HCT116 (cell line): ENCODE results near the gene CARD6. TPM values are rescaled to one million over a fixed set of nuclear protein-coding genes. Genes with fewer than 3 reads are reported as not detected.
"Not testable (repeated sequence)": the region's sequence is repeated elsewhere in the genome, so short reads cannot be mapped to it uniquely, and the experiment has no call there.

Source experiments
- ATAC-seq: fragments of 200-7000 bp; cut with Tn5 transposase; 2 replicates; pipeline ENCODE4 v1.9.1; 2020; ENCODE audit warnings: mild to moderate bottlenecking, moderate library complexity
- BruUV-seq: library from RNA; stranded (reverse); fragments of 400-500 nt; replicated peaks from 2 replicates; lab custom pipeline; 2021; lab: Mats Ljungman, UMichigan
- CTCF ChIA-PET: fragments of 300-600 bp; sonication (Branson Sonifier 250); formaldehyde crosslinking; loops from one replicate; lab custom pipeline; 2021; ENCODE audit warnings: antibody characterized with exemption; lab: Charles Lee
- POLR2A ChIA-PET: fragments of 300-600, 350-600 bp; sonication (Branson Sonifier 250); formaldehyde crosslinking; loops from one replicate; lab custom pipeline; 2021; ENCODE audit warnings: antibody characterized with exemption; lab: Charles Lee
- RAD21 ChIA-PET, 2 experiments: fragments of 300-600 bp; sonication (Branson Sonifier 250); formaldehyde crosslinking; loops; one replicate each; lab custom pipeline; 2023; ENCODE audit warnings: low total read pairs in 2 of 2; ENCODE audit not compliant: uncharacterized antibody in 2 of 2, unreplicated experiment in 2 of 2, low non-redundant PET in 1 of 2; lab: Charles Lee
- DNase-seq: peaks from one replicate; pipeline ENCODE4 v3.0.0-alpha.2; 2010; ENCODE audit warnings: low read depth, low spot score
- H2AFZ ChIP-seq: fragments of 200-600 bp; shearing (Covaris generic), sonication (generic); 2 replicates; pipeline ENCODE4 v1.6.1; 2017; ENCODE audit warnings: low read depth, mixed run types, mixed read lengths, antibody characterized with exemption, low read length; ENCODE audit not compliant: poor library complexity, severe bottlenecking
- H3K27ac ChIP-seq: 2 replicates; pipeline ENCODE4 v1.5.1; 2012; ENCODE audit warnings: low read depth, low read length
- H3K27me3 ChIP-seq: fragments of 200-600 bp; sonication (generic); 2 replicates; pipeline ENCODE4 v1.6.1; 2016; ENCODE audit warnings: mixed run types, low read length, mixed read lengths; ENCODE audit not compliant: insufficient read depth
- H3K36me3 ChIP-seq, 2 experiments: fragments of 200-500 bp in 1 of 2; fragments of 200-600 bp in 1 of 2; sonication (Bioruptor generic) in 1 of 2; sonication (generic) in 1 of 2; 2 replicates each; pipeline versions ENCODE4 v1.5.1 to v1.6.1; 2014 to 2016; ENCODE audit warnings: low read length in 2 of 2, inconsistent platforms in 1 of 2, mixed read lengths in 1 of 2, mixed run types in 1 of 2; ENCODE audit not compliant: insufficient read depth in 2 of 2, control insufficient read depth in 1 of 2
- H3K4me1 ChIP-seq, 2 experiments: fragments of 200-600 bp in 1 of 2; sonication (generic) in 1 of 2; 2 replicates each; pipeline versions ENCODE4 v1.5.1 to v1.6.1; 2012 to 2017; ENCODE audit warnings: low read length in 2 of 2, inconsistent platforms in 1 of 2, mild to moderate bottlenecking in 1 of 2, mixed read lengths in 1 of 2, mixed run types in 1 of 2, moderate library complexity in 1 of 2; ENCODE audit not compliant: insufficient read depth in 2 of 2, control insufficient read depth in 1 of 2
- H3K4me2 ChIP-seq: fragments of 200-600 bp; sonication (generic); 2 replicates; pipeline ENCODE4 v1.6.1; 2017; ENCODE audit warnings: mixed run types, low read length, mixed read lengths
- H3K4me3 ChIP-seq, 2 experiments: fragments of 200-600 bp in 1 of 2; sonication (generic) in 1 of 2; replicated peaks in 1 of 2; 2 replicates each; pipeline ENCODE4 v1.5.1; 2011 to 2016; ENCODE audit warnings: low read length in 2 of 2, control low read depth in 1 of 2, low read depth in 1 of 2, mild to moderate bottlenecking in 1 of 2, mixed read lengths in 1 of 2, mixed run types in 1 of 2
- H3K79me2 ChIP-seq: fragments of 200-600 bp; sonication (generic); 2 replicates; pipeline ENCODE4 v1.6.1; 2017; ENCODE audit warnings: mild to moderate bottlenecking, mixed run types, low read length, moderate library complexity, mixed read lengths; ENCODE audit not compliant: insufficient read depth
- H3K9ac ChIP-seq: fragments of 200-600 bp; sonication (generic); 2 replicates; pipeline ENCODE4 v1.6.1; 2016; ENCODE audit warnings: low read length, mixed read lengths
- H3K9me2 ChIP-seq: fragments of 200-600 bp; sonication (generic), shearing (Covaris generic); 2 replicates; pipeline ENCODE4 v1.6.1; 2017; ENCODE audit warnings: mixed run types, mild to moderate bottlenecking, moderate library complexity; ENCODE audit not compliant: insufficient read depth
- H3K9me3 ChIP-seq, 2 experiments: fragments of 200-500 bp in 1 of 2; fragments of 200-600 bp in 1 of 2; sonication (Bioruptor generic) in 1 of 2; sonication (generic) in 1 of 2; 2 replicates each; pipeline ENCODE4 v1.6.1; 2014 to 2017; ENCODE audit warnings: low read length in 2 of 2, mixed read lengths in 2 of 2, inconsistent platforms in 1 of 2, low read depth in 1 of 2, mild to moderate bottlenecking in 1 of 2, mixed run types in 1 of 2, moderate library complexity in 1 of 2; ENCODE audit not compliant: control insufficient read depth in 1 of 2, insufficient read depth in 1 of 2
- H4K20me1 ChIP-seq: fragments of 200-600 bp; sonication (generic), shearing (Covaris generic); 2 replicates; pipeline ENCODE4 v1.6.1; 2017; ENCODE audit warnings: mixed run types, mild to moderate bottlenecking, moderate library complexity; ENCODE audit not compliant: insufficient read depth
- CEBPB ChIP-seq: IDR thresholded peaks from 2 replicates; pipeline ENCODE4 v1.6.1; 2012; ENCODE audit warnings: low read depth
- ELF1 ChIP-seq: IDR thresholded peaks from 2 replicates; pipeline ENCODE4 v1.6.1; 2012; ENCODE audit warnings: low read depth, borderline replicate concordance
- EZH2phosphoT487 ChIP-seq: fragments of 200-600 bp; IDR thresholded peaks from 2 replicates; pipeline ENCODE4 v1.6.1; 2018; ENCODE audit warnings: antibody characterized with exemption, borderline replicate concordance
- FOSL1 ChIP-seq: IDR thresholded peaks from 2 replicates; pipeline ENCODE4 v1.6.1; 2012; ENCODE audit warnings: low read depth
- POLR2A ChIP-seq: IDR thresholded peaks from 2 replicates; pipeline ENCODE4 v1.7.0; 2011; ENCODE audit warnings: borderline replicate concordance; ENCODE audit not compliant: insufficient read depth, insufficient read length; ENCODE audit errors: extremely low read depth
- SIN3A ChIP-seq: IDR thresholded peaks from 2 replicates; pipeline ENCODE4 v1.6.1; 2012; ENCODE audit warnings: low read depth
- SP1 ChIP-seq: IDR thresholded peaks from 2 replicates; pipeline ENCODE4 v1.6.1; 2012; ENCODE audit warnings: low read depth
- ZFX ChIP-seq: fragments of 450-650 bp; IDR thresholded peaks from 2 replicates; pipeline ENCODE4 v1.6.1; 2017
- intact Hi-C: fragments of 100-400 bp; cut with micrococcal nuclease; formaldehyde crosslinking; loops from 2 replicates; pipeline ENCODE4 v1.10.0; 2022
- total RNA-seq: library from RNA; stranded (reverse); gene quantifications from one replicate; pipeline ENCODE4 v1.2.1, GENCODE V29; 2021; ENCODE audit not compliant: unreplicated experiment
- TF ChIP-seq, protein P1 (sequence below): IDR thresholded peaks from 2 replicates; pipeline ENCODE4 v1.6.1; 2012; ENCODE audit warnings: low read depth
- TF ChIP-seq, protein P2 (sequence below): IDR thresholded peaks from 2 replicates; pipeline ENCODE4 v1.6.1; 2012
- TF ChIP-seq, protein P3 (sequence below): IDR thresholded peaks from 2 replicates; pipeline ENCODE4 v1.6.1; 2011; ENCODE audit warnings: mild to moderate bottlenecking, low read length, moderate library complexity; ENCODE audit not compliant: insufficient replicate concordance; ENCODE audit errors: extremely low read depth
- TF ChIP-seq, protein P4 (sequence below): IDR thresholded peaks from 2 replicates; pipeline ENCODE4 v1.6.1; 2012

The CARD6 gene
- total RNA-seq, 1 experiment from 2014 or later, result not detected

DNA sequence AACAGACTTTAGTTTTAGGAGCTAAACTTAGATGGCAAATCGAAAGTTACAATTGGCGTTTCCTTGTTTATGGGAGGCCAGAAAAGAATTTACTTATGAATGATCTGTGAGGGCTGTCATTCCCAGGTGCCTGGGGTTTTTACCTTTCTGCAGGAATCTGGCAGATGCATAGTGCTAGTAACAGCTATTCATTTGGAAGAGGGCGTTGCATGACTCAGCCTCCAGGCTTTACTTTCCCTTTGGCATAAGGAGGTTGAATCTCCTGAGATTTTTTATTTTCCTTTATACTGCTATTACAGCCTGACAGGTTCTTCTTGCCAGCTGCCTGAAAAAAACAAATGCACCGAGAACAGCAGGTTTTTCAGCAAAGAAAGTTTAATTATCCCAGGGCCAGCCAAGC lies 30.0 kb downstream of the CARD6 start (continued):
- no peak for TF ChIP-seq EZH2phosphoT487

DNA sequence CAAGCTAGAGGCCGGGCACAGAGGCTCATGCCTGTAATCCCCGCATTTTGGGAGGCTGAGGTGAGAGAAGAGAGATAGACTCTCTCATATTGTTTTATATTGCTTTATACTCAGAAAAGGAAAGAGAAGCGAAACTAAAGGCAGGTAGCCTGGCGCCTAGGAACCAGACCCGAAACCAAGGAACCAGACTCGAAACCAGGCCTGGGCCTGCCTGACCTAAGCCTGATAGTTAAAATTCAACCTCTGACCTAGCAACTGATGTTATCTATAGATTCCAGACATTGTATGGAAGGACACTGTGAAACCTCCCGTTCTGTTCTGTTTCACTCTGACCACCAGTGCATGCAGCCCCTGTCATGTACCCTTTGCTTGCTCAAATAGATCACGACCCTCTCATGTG lies 31.1 kb downstream of the CARD6 start:
- ATAC-seq, H4K20me1 ChIP-seq, H3K9me2 ChIP-seq, H2AFZ ChIP-seq, CTCF ChIA-PET, H3K36me3 ChIP-seq, H3K27ac ChIP-seq, H3K4me1 ChIP-seq, DNase-seq, BruUV-seq, H3K4me3 ChIP-seq, H3K9me3 ChIP-seq, POLR2A ChIA-PET, H3K9ac ChIP-seq, H3K79me2 ChIP-seq, H3K4me2 ChIP-seq, H3K27me3 ChIP-seq: not testable (repeated sequence)
- intact Hi-C loops, result loop anchor here (10.0 kb wide), 1 partner anchor 927 kb away; no protein-coding TSS in a partner anchor
- RAD21 ChIA-PET, result interaction anchor here in 1 of 2 experiments (0.7 kb wide), 1 partner anchor 112 kb away, joined by 3 read pairs; no protein-coding TSS in a partner anchor

DNA sequence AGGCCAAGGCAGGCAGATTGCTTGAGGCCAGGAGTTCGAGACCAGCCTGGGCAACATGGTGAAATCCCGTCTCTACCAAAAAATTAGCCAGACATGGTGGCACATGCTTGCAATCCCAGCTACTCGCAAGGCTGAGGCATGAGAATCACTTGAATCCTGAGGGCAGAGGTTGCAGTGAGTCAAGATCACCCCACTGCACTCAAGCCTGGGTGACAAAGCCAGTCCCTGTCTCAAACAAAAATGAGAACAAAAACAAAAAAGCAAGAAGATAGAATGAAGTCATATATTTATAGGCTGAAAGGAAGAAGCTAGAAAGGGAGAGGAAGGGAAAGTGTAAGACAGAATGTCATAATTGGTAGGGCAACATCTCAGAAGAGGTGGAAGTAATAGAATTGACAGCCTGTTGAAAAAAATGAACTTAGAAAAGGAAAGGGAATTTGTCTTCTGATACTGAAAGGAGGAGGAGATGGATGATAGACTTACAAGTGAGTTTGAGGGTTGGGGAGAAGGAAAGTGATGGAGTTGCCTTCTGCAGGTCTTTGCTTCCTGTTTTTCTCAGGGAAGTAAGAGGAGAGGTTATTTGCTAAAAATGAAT lies 32.2 kb downstream of the CARD6 start:
- no peak overlapping the region for H3K4me2 ChIP-seq
- POLR2A ChIA-PET, result no interaction called here
- H3K27ac ChIP-seq, result no peak overlapping the region
- no peaks in the 10 kb centered on the region for H3K27me3 ChIP-seq
- RAD21 ChIA-PET, result no interaction called here
- no peaks in the 10 kb centered on the region for H4K20me1 ChIP-seq
- no peak overlapping the region for H3K4me3 ChIP-seq
- H3K9me3 ChIP-seq, result peaks cover 0 to 4% of the 10 kb centered on the region in 2 experiments; a peak in 1 of 4 replicates
- intact Hi-C loops, result loop anchor here (10.0 kb wide), 1 partner anchor 929 kb away; no protein-coding TSS in a partner anchor
- peaks cover 0 to 4% of the 10 kb centered on the region in 2 experiments; a peak in 1 of 4 replicates for H3K4me1 ChIP-seq
- H3K79me2 ChIP-seq, result no peaks in the 10 kb centered on the region
- CTCF ChIA-PET, result no interaction called here
- DNase-seq, result no peak
- ATAC-seq, result no peak
- H3K9ac ChIP-seq, result no peak overlapping the region
- BruUV-seq, result no TSS peak
- no peaks in the 10 kb centered on the region for H3K9me2 ChIP-seq
- no peak overlapping the region for H2AFZ ChIP-seq
- no peaks in the 10 kb centered on the region for H3K36me3 ChIP-seq
- TF ChIP-seq, protein P1, sequence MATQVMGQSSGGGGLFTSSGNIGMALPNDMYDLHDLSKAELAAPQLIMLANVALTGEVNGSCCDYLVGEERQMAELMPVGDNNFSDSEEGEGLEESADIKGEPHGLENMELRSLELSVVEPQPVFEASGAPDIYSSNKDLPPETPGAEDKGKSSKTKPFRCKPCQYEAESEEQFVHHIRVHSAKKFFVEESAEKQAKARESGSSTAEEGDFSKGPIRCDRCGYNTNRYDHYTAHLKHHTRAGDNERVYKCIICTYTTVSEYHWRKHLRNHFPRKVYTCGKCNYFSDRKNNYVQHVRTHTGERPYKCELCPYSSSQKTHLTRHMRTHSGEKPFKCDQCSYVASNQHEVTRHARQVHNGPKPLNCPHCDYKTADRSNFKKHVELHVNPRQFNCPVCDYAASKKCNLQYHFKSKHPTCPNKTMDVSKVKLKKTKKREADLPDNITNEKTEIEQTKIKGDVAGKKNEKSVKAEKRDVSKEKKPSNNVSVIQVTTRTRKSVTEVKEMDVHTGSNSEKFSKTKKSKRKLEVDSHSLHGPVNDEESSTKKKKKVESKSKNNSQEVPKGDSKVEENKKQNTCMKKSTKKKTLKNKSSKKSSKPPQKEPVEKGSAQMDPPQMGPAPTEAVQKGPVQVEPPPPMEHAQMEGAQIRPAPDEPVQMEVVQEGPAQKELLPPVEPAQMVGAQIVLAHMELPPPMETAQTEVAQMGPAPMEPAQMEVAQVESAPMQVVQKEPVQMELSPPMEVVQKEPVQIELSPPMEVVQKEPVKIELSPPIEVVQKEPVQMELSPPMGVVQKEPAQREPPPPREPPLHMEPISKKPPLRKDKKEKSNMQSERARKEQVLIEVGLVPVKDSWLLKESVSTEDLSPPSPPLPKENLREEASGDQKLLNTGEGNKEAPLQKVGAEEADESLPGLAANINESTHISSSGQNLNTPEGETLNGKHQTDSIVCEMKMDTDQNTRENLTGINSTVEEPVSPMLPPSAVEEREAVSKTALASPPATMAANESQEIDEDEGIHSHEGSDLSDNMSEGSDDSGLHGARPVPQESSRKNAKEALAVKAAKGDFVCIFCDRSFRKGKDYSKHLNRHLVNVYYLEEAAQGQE, result no peak
- TF ChIP-seq SIN3A (no peak), ELF1 (no peak), FOSL1 (no peak), CEBPB (no peak), ZFX (no peak), POLR2A (no peak), SP1 (no peak)
- TF ChIP-seq, protein P2, sequence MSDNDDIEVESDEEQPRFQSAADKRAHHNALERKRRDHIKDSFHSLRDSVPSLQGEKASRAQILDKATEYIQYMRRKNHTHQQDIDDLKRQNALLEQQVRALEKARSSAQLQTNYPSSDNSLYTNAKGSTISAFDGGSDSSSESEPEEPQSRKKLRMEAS, result no peak
- TF ChIP-seq, protein P3, sequence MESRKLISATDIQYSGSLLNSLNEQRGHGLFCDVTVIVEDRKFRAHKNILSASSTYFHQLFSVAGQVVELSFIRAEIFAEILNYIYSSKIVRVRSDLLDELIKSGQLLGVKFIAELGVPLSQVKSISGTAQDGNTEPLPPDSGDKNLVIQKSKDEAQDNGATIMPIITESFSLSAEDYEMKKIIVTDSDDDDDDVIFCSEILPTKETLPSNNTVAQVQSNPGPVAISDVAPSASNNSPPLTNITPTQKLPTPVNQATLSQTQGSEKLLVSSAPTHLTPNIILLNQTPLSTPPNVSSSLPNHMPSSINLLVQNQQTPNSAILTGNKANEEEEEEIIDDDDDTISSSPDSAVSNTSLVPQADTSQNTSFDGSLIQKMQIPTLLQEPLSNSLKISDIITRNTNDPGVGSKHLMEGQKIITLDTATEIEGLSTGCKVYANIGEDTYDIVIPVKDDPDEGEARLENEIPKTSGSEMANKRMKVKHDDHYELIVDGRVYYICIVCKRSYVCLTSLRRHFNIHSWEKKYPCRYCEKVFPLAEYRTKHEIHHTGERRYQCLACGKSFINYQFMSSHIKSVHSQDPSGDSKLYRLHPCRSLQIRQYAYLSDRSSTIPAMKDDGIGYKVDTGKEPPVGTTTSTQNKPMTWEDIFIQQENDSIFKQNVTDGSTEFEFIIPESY, result no peak
- TF ChIP-seq, protein P4, sequence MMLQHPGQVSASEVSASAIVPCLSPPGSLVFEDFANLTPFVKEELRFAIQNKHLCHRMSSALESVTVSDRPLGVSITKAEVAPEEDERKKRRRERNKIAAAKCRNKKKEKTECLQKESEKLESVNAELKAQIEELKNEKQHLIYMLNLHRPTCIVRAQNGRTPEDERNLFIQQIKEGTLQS, result no peak
